GM12878 (cell line): Measurements from ENCODE around the gene GPRASP3. TPM values are rescaled to one million over a fixed set of nuclear protein-coding genes. Genes with fewer than 3 reads are reported as not detected.

Source experiments
- ATAC-seq: fragments of 200-7000 bp; cut with Tn5 transposase; 3 replicates; pipeline ENCODE4 v1.9.1; 2020; ENCODE audit warnings: mild to moderate bottlenecking, moderate library complexity
- BruUV-seq: library from RNA; stranded (reverse); fragments of 400-500 nt; replicated peaks from 2 replicates; lab custom pipeline; 2021; lab: Mats Ljungman, UMichigan
- CTCF ChIA-PET: fragments of 300-600 bp; sonication (Branson Sonifier 250); formaldehyde crosslinking; extraction: SDS; loops from one replicate; lab custom pipeline; 2021; ENCODE audit warnings: inconsistent platforms; lab: Yijun Ruan, JAX
- POLR2A ChIA-PET: fragments of 350-600 bp; formaldehyde crosslinking; extraction: SDS; loops from one replicate; lab custom pipeline; 2021; ENCODE audit warnings: inconsistent platforms; lab: Charles Lee
- RAD21 ChIA-PET: fragments of 300-600 bp; sonication (Branson Sonifier 250); formaldehyde crosslinking; loops from one replicate; lab custom pipeline; 2023; ENCODE audit warnings: antibody characterized with exemption; ENCODE audit not compliant: unreplicated experiment; lab: Charles Lee
- SMC1A ChIA-PET: fragments of 300-600 bp; sonication (Branson Sonifier 250); formaldehyde crosslinking; loops from one replicate; lab custom pipeline; 2023; ENCODE audit not compliant: unreplicated experiment, uncharacterized antibody; lab: Charles Lee
- DNase-seq: peaks from one replicate; pipeline ENCODE4 v3.0.0-alpha.2; 2011; ENCODE audit warnings: low read depth, low spot score
- FAIRE-seq: peaks from 3 replicates; lab custom pipeline; 2011; peaks lifted over from hg19 to GRCh38; lab: Jason Lieb, UNC
- H2AFZ ChIP-seq: 2 replicates; pipeline ENCODE4 v1.6.0; 2011; ENCODE audit warnings: low read depth, low read length, control low read depth; ENCODE audit not compliant: control insufficient read depth
- H3K27ac ChIP-seq: 2 replicates; pipeline ENCODE4 v1.5.1; 2011; ENCODE audit warnings: control low read depth; ENCODE audit not compliant: control insufficient read depth, insufficient read depth
- H3K27me3 ChIP-seq, 2 experiments: replicated peaks in 1 of 2; 2 replicates each; pipeline versions ENCODE4 v1.6.0 to v1.6.1; 2011; ENCODE audit warnings: low read length in 1 of 2; ENCODE audit not compliant: control insufficient read depth in 2 of 2, insufficient read depth in 2 of 2
- H3K36me3 ChIP-seq, 2 experiments: 2 replicates each; pipeline ENCODE4 v1.5.1; 2011; ENCODE audit warnings: low read length in 1 of 2; ENCODE audit not compliant: control insufficient read depth in 2 of 2, insufficient read depth in 2 of 2
- H3K4me1 ChIP-seq: 2 replicates; pipeline ENCODE4 v1.6.1; 2011; ENCODE audit warnings: mild to moderate bottlenecking, low read length, moderate library complexity, mixed read lengths; ENCODE audit not compliant: control insufficient read depth, insufficient read depth
- H3K4me2 ChIP-seq: 2 replicates; pipeline ENCODE4 v1.6.0; 2011; ENCODE audit warnings: control low read depth; ENCODE audit not compliant: control insufficient read depth, insufficient read depth
- H3K4me3 ChIP-seq: fragments of 200-600 bp; sonication (generic); 2 replicates; pipeline ENCODE4 v1.5.1; 2016
- H3K79me2 ChIP-seq: 2 replicates; pipeline ENCODE4 v1.6.0; 2011; ENCODE audit warnings: low read length; ENCODE audit not compliant: control insufficient read depth, insufficient read depth
- H3K9ac ChIP-seq: 2 replicates; pipeline ENCODE4 v1.8.0; 2011; ENCODE audit warnings: low read length, control low read depth, mixed read lengths; ENCODE audit not compliant: control insufficient read depth, insufficient read depth
- H3K9me3 ChIP-seq: replicated peaks from 3 replicates; pipeline ENCODE4 v1.5.1; 2011; ENCODE audit warnings: mild to moderate bottlenecking, low read length; ENCODE audit not compliant: control insufficient read depth, insufficient read depth
- H4K20me1 ChIP-seq: 2 replicates; pipeline ENCODE4 v1.6.0; 2011; ENCODE audit not compliant: control insufficient read depth, insufficient read depth
- BACH1 ChIP-seq: fragments of 450-650 bp; IDR thresholded peaks from 2 replicates; pipeline ENCODE4 v1.6.1; 2017; ENCODE audit warnings: mild to moderate bottlenecking, borderline replicate concordance
- CBFB ChIP-seq: IDR thresholded peaks from 2 replicates; pipeline ENCODE4 v1.6.1; 2016; ENCODE audit warnings: antibody characterized with exemption, low read depth
- CHD1 ChIP-seq: IDR thresholded peaks from 2 replicates; pipeline ENCODE4 v1.6.1; 2012; ENCODE audit warnings: low read depth, low read length, improper control_type of control experiment
- IRF4 ChIP-seq: IDR thresholded peaks from 2 replicates; pipeline ENCODE4 v1.6.1; 2011; ENCODE audit warnings: low read depth, low read length
- MTA3 ChIP-seq: IDR thresholded peaks from 2 replicates; pipeline ENCODE4 v1.6.1; 2012; ENCODE audit warnings: low read length, inconsistent platforms, borderline replicate concordance
- PRDM15 ChIP-seq: fragments of 450-650 bp; formaldehyde crosslinking; IDR thresholded peaks from 2 replicates; pipeline ENCODE4 v1.4.0; 2020; ENCODE audit warnings: mild to moderate bottlenecking, moderate library complexity
- RAD21 ChIP-seq: IDR thresholded peaks from 2 replicates; pipeline ENCODE4 v1.6.1; 2011; ENCODE audit warnings: mild to moderate bottlenecking, low read depth, low read length, moderate library complexity; ENCODE audit not compliant: insufficient read depth
- RCOR1 ChIP-seq: conservative IDR thresholded peaks from 2 replicates; pipeline ENCODE4 v1.6.1; 2012; ENCODE audit warnings: low read depth, low read length, improper control_type of control experiment
- RELA ChIP-seq: fragments of 450-650 bp; IDR thresholded peaks from 2 replicates; pipeline ENCODE4 v1.8.0; 2014; ENCODE audit warnings: borderline replicate concordance; ENCODE audit not compliant: partially characterized antibody
- SIX5 ChIP-seq: IDR thresholded peaks from 2 replicates; pipeline ENCODE4 v1.6.1; 2011; ENCODE audit warnings: mild to moderate bottlenecking, low read depth, low read length, moderate library complexity; ENCODE audit not compliant: severe bottlenecking
- TCF12 ChIP-seq: IDR thresholded peaks from 2 replicates; pipeline ENCODE4 v1.6.1; 2011; ENCODE audit warnings: low read depth, mild to moderate bottlenecking, low read length
- USF2 ChIP-seq: IDR thresholded peaks from 2 replicates; pipeline ENCODE4 v1.6.1; 2011; ENCODE audit warnings: low read depth, low read length, improper control_type of control experiment, borderline replicate concordance
- ZZZ3 ChIP-seq: IDR thresholded peaks from 2 replicates; pipeline ENCODE4 v1.6.1; 2011; ENCODE audit warnings: low read depth; ENCODE audit not compliant: control insufficient read depth, insufficient read length
- in situ Hi-C: fragments of 300-500 bp; cut with MboI; formaldehyde crosslinking; loops from 9 replicates; pipeline ENCODE4 v1.14.3; 2018; ENCODE audit warnings: mixed read lengths
- intact Hi-C: fragments of 100-400 bp; cut with micrococcal nuclease; formaldehyde crosslinking; loops from one replicate; pipeline ENCODE4 v1.14.2; 2022; ENCODE audit not compliant: unreplicated experiment
- polyA plus RNA-seq, 11 experiments: library from polyadenylated mRNA; depleted of rRNA in 4 of 11; unstranded in 6 of 11; stranded (reverse) in 5 of 11; fragments of >200 nt; fragmentation: Nextera tagmentation in 4 of 11; fragmentation: Illumina TruSeq in 1 of 11; extraction: Ambion mirVana in 4 of 11; extraction: Trizol in 1 of 11; gene quantifications; 1 replicate in 1 of 11; 2 replicates in 10 of 11; pipeline versions ENCODE4 v1.2.1 to v1.2.3, GENCODE V29; 2011 to 2016; ENCODE audit warnings: inconsistent platforms in 2 of 11, missing spikeins in 2 of 11, low read depth in 1 of 11
- total RNA-seq, 4 experiments: library from RNA; depleted of rRNA in 3 of 4; stranded (reverse); fragments of >200 nt in 3 of 4; fragmentation: Illumina TruSeq in 1 of 4; extraction: Trizol in 1 of 4; gene quantifications; 2 replicates each; pipeline versions ENCODE4 v1.2.1 to v1.2.3, GENCODE V29; 2013 to 2021
- TF ChIP-seq, protein P1 (sequence below): IDR thresholded peaks from 2 replicates; pipeline ENCODE4 v1.6.1; 2011; ENCODE audit warnings: borderline replicate concordance, low read depth, mild to moderate bottlenecking, moderate library complexity, low read length; ENCODE audit not compliant: insufficient read depth, poor library complexity, severe bottlenecking
- TF ChIP-seq, protein P2 (sequence below): IDR thresholded peaks from 2 replicates; pipeline ENCODE4 v1.6.1; 2012; ENCODE audit warnings: improper control_type of control experiment, low read depth, low read length; ENCODE audit not compliant: insufficient replicate concordance

Gene GPRASP3
- total and polyA plus RNA-seq, 10 of the 15 experiments (the other 5 are each of a cell fraction or from before 2014, with no cell fraction given), result 0.09 to 0.30 (median 0.14) TPM

DNA sequence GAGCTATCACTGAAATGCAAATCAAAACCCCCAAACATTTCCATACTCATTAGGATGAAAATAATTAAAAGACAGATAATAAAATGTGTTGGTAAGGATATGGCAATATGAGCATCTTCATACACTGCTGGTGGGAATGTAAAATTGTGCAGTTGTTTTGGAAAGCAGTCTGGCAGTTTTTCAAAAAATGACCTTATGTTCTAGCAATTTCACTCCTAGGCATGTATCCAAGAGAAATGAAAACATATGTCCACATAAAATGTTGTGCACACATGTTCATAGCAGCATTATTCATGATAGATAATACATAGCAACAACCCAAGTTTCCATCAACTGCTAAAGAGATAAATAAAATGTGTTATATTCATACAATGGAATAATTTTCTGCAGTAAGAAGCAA, 23.0 kb upstream of the GPRASP3 start:
- no peak for FAIRE-seq
- H3K27me3 ChIP-seq, result no peaks in the 10 kb centered on the region
- no peaks in the 10 kb centered on the region for H3K9me3 ChIP-seq
- ChIA-PET SMC1A (no interaction called here), RAD21 (no interaction called here), CTCF (no interaction called here), POLR2A (no interaction called here)
- BruUV-seq, result no TSS peak
- no peaks in the 10 kb centered on the region for H3K79me2 ChIP-seq
- no peak for ATAC-seq
- no peak overlapping the region for H3K9ac ChIP-seq
- H3K4me1 ChIP-seq, result no peaks in the 10 kb centered on the region
- H3K4me3 ChIP-seq, result no peak overlapping the region
- no peaks in the 10 kb centered on the region for H4K20me1 ChIP-seq
- intact Hi-C loops (no loop called here), in situ Hi-C loops (no loop called here)
- H2AFZ ChIP-seq, result no peak overlapping the region
- no peak overlapping the region for H3K4me2 ChIP-seq
- no peak for DNase-seq
- no peak overlapping the region for H3K27ac ChIP-seq
- no peaks in the 10 kb centered on the region for H3K36me3 ChIP-seq
- no peak for TF ChIP-seq TCF12
- no peak for TF ChIP-seq USF2
- no peak for TF ChIP-seq BACH1
- no peak for TF ChIP-seq RCOR1
- TF ChIP-seq MTA3, result no peak
- no peak for TF ChIP-seq IRF4
- TF ChIP-seq, protein P1, sequence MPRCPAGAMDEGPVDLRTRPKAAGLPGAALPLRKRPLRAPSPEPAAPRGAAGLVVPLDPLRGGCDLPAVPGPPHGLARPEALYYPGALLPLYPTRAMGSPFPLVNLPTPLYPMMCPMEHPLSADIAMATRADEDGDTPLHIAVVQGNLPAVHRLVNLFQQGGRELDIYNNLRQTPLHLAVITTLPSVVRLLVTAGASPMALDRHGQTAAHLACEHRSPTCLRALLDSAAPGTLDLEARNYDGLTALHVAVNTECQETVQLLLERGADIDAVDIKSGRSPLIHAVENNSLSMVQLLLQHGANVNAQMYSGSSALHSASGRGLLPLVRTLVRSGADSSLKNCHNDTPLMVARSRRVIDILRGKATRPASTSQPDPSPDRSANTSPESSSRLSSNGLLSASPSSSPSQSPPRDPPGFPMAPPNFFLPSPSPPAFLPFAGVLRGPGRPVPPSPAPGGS, result no peak
- no peak for TF ChIP-seq CBFB
- TF ChIP-seq, protein P2, sequence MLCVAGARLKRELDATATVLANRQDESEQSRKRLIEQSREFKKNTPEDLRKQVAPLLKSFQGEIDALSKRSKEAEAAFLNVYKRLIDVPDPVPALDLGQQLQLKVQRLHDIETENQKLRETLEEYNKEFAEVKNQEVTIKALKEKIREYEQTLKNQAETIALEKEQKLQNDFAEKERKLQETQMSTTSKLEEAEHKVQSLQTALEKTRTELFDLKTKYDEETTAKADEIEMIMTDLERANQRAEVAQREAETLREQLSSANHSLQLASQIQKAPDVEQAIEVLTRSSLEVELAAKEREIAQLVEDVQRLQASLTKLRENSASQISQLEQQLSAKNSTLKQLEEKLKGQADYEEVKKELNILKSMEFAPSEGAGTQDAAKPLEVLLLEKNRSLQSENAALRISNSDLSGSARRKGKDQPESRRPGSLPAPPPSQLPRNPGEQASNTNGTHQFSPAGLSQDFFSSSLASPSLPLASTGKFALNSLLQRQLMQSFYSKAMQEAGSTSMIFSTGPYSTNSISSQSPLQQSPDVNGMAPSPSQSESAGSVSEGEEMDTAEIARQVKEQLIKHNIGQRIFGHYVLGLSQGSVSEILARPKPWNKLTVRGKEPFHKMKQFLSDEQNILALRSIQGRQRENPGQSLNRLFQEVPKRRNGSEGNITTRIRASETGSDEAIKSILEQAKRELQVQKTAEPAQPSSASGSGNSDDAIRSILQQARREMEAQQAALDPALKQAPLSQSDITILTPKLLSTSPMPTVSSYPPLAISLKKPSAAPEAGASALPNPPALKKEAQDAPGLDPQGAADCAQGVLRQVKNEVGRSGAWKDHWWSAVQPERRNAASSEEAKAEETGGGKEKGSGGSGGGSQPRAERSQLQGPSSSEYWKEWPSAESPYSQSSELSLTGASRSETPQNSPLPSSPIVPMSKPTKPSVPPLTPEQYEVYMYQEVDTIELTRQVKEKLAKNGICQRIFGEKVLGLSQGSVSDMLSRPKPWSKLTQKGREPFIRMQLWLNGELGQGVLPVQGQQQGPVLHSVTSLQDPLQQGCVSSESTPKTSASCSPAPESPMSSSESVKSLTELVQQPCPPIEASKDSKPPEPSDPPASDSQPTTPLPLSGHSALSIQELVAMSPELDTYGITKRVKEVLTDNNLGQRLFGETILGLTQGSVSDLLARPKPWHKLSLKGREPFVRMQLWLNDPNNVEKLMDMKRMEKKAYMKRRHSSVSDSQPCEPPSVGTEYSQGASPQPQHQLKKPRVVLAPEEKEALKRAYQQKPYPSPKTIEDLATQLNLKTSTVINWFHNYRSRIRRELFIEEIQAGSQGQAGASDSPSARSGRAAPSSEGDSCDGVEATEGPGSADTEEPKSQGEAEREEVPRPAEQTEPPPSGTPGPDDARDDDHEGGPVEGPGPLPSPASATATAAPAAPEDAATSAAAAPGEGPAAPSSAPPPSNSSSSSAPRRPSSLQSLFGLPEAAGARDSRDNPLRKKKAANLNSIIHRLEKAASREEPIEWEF, result no peak
- no peak for TF ChIP-seq SIX5
- TF ChIP-seq RELA, result no peak
- no peak for TF ChIP-seq CHD1
- TF ChIP-seq RAD21, result no peak
- TF ChIP-seq PRDM15 (CRISPR knock-in tag), result no peak
- TF ChIP-seq ZZZ3, result no peak
